HCT116 (cell line): ENCODE measurements around the gene FLCN. TPM values are rescaled to one million over a fixed set of nuclear protein-coding genes. Genes with fewer than 3 reads are reported as not detected.

Experiments
- ATAC-seq: fragments of 200-7000 bp; cut with Tn5 transposase; 2 replicates; pipeline ENCODE4 v1.9.1; 2020; ENCODE audit warnings: mild to moderate bottlenecking, moderate library complexity
- BruUV-seq: library from RNA; stranded (reverse); fragments of 400-500 nt; replicated peaks from 2 replicates; lab custom pipeline; 2021; lab: Mats Ljungman, UMichigan
- CTCF ChIA-PET: fragments of 300-600 bp; sonication (Branson Sonifier 250); formaldehyde crosslinking; loops from one replicate; lab custom pipeline; 2021; ENCODE audit warnings: antibody characterized with exemption; lab: Charles Lee
- POLR2A ChIA-PET: fragments of 300-600, 350-600 bp; sonication (Branson Sonifier 250); formaldehyde crosslinking; loops from one replicate; lab custom pipeline; 2021; ENCODE audit warnings: antibody characterized with exemption; lab: Charles Lee
- RAD21 ChIA-PET, 2 experiments: fragments of 300-600 bp; sonication (Branson Sonifier 250); formaldehyde crosslinking; loops; one replicate each; lab custom pipeline; 2023; ENCODE audit warnings: low total read pairs in 2 of 2; ENCODE audit not compliant: uncharacterized antibody in 2 of 2, unreplicated experiment in 2 of 2, low non-redundant PET in 1 of 2; lab: Charles Lee
- DNase-seq: peaks from one replicate; pipeline ENCODE4 v3.0.0-alpha.2; 2010; ENCODE audit warnings: low read depth, low spot score
- H2AFZ ChIP-seq: fragments of 200-600 bp; shearing (Covaris generic), sonication (generic); 2 replicates; pipeline ENCODE4 v1.6.1; 2017; ENCODE audit warnings: low read depth, mixed run types, mixed read lengths, antibody characterized with exemption, low read length; ENCODE audit not compliant: poor library complexity, severe bottlenecking
- H3K27ac ChIP-seq: 2 replicates; pipeline ENCODE4 v1.5.1; 2012; ENCODE audit warnings: low read depth, low read length
- H3K27me3 ChIP-seq: fragments of 200-600 bp; sonication (generic); 2 replicates; pipeline ENCODE4 v1.6.1; 2016; ENCODE audit warnings: mixed run types, low read length, mixed read lengths; ENCODE audit not compliant: insufficient read depth
- H3K36me3 ChIP-seq, 2 experiments: fragments of 200-500 bp in 1 of 2; fragments of 200-600 bp in 1 of 2; sonication (Bioruptor generic) in 1 of 2; sonication (generic) in 1 of 2; 2 replicates each; pipeline versions ENCODE4 v1.5.1 to v1.6.1; 2014 to 2016; ENCODE audit warnings: low read length in 2 of 2, inconsistent platforms in 1 of 2, mixed read lengths in 1 of 2, mixed run types in 1 of 2; ENCODE audit not compliant: insufficient read depth in 2 of 2, control insufficient read depth in 1 of 2
- H3K4me1 ChIP-seq, 2 experiments: fragments of 200-600 bp in 1 of 2; sonication (generic) in 1 of 2; 2 replicates each; pipeline versions ENCODE4 v1.5.1 to v1.6.1; 2012 to 2017; ENCODE audit warnings: low read length in 2 of 2, inconsistent platforms in 1 of 2, mild to moderate bottlenecking in 1 of 2, mixed read lengths in 1 of 2, mixed run types in 1 of 2, moderate library complexity in 1 of 2; ENCODE audit not compliant: insufficient read depth in 2 of 2, control insufficient read depth in 1 of 2
- H3K4me2 ChIP-seq: fragments of 200-600 bp; sonication (generic); 2 replicates; pipeline ENCODE4 v1.6.1; 2017; ENCODE audit warnings: mixed run types, low read length, mixed read lengths
- H3K4me3 ChIP-seq, 2 experiments: fragments of 200-600 bp in 1 of 2; sonication (generic) in 1 of 2; replicated peaks in 1 of 2; 2 replicates each; pipeline ENCODE4 v1.5.1; 2011 to 2016; ENCODE audit warnings: low read length in 2 of 2, control low read depth in 1 of 2, low read depth in 1 of 2, mild to moderate bottlenecking in 1 of 2, mixed read lengths in 1 of 2, mixed run types in 1 of 2
- H3K79me2 ChIP-seq: fragments of 200-600 bp; sonication (generic); 2 replicates; pipeline ENCODE4 v1.6.1; 2017; ENCODE audit warnings: mild to moderate bottlenecking, mixed run types, low read length, moderate library complexity, mixed read lengths; ENCODE audit not compliant: insufficient read depth
- H3K9ac ChIP-seq: fragments of 200-600 bp; sonication (generic); 2 replicates; pipeline ENCODE4 v1.6.1; 2016; ENCODE audit warnings: low read length, mixed read lengths
- H3K9me2 ChIP-seq: fragments of 200-600 bp; sonication (generic), shearing (Covaris generic); 2 replicates; pipeline ENCODE4 v1.6.1; 2017; ENCODE audit warnings: mixed run types, mild to moderate bottlenecking, moderate library complexity; ENCODE audit not compliant: insufficient read depth
- H3K9me3 ChIP-seq, 2 experiments: fragments of 200-500 bp in 1 of 2; fragments of 200-600 bp in 1 of 2; sonication (Bioruptor generic) in 1 of 2; sonication (generic) in 1 of 2; 2 replicates each; pipeline ENCODE4 v1.6.1; 2014 to 2017; ENCODE audit warnings: low read length in 2 of 2, mixed read lengths in 2 of 2, inconsistent platforms in 1 of 2, low read depth in 1 of 2, mild to moderate bottlenecking in 1 of 2, mixed run types in 1 of 2, moderate library complexity in 1 of 2; ENCODE audit not compliant: control insufficient read depth in 1 of 2, insufficient read depth in 1 of 2
- H4K20me1 ChIP-seq: fragments of 200-600 bp; sonication (generic), shearing (Covaris generic); 2 replicates; pipeline ENCODE4 v1.6.1; 2017; ENCODE audit warnings: mixed run types, mild to moderate bottlenecking, moderate library complexity; ENCODE audit not compliant: insufficient read depth
- CBX3 ChIP-seq: IDR thresholded peaks from 2 replicates; pipeline ENCODE4 v1.6.1; 2012; ENCODE audit warnings: low read depth
- CEBPB ChIP-seq: IDR thresholded peaks from 2 replicates; pipeline ENCODE4 v1.6.1; 2012; ENCODE audit warnings: low read depth
- EGR1 ChIP-seq: IDR thresholded peaks from 2 replicates; pipeline ENCODE4 v1.6.1; 2012; ENCODE audit warnings: low read depth
- EZH2 ChIP-seq: fragments of 200-600 bp; sonication (generic); IDR thresholded peaks from 2 replicates; pipeline ENCODE4 v1.6.1; 2017; ENCODE audit warnings: antibody characterized with exemption, mixed run types
- EZH2phosphoT487 ChIP-seq: fragments of 200-600 bp; IDR thresholded peaks from 2 replicates; pipeline ENCODE4 v1.6.1; 2018; ENCODE audit warnings: antibody characterized with exemption, borderline replicate concordance
- FOSL1 ChIP-seq: IDR thresholded peaks from 2 replicates; pipeline ENCODE4 v1.6.1; 2012; ENCODE audit warnings: low read depth
- JUND ChIP-seq: IDR thresholded peaks from 2 replicates; pipeline ENCODE4 v1.6.1; 2012
- POLR2A ChIP-seq: IDR thresholded peaks from 2 replicates; pipeline ENCODE4 v1.7.0; 2011; ENCODE audit warnings: borderline replicate concordance; ENCODE audit not compliant: insufficient read depth, insufficient read length; ENCODE audit errors: extremely low read depth
- SIN3A ChIP-seq: IDR thresholded peaks from 2 replicates; pipeline ENCODE4 v1.6.1; 2012; ENCODE audit warnings: low read depth
- SRF ChIP-seq: IDR thresholded peaks from 2 replicates; pipeline ENCODE4 v1.6.1; 2012; ENCODE audit warnings: low read depth
- TCF7L2 ChIP-seq: IDR thresholded peaks from 2 replicates; pipeline ENCODE4 v1.7.0; 2011; ENCODE audit warnings: borderline replicate concordance, inconsistent platforms; ENCODE audit not compliant: insufficient read depth, insufficient read length; ENCODE audit errors: extremely low read depth
- YY1 ChIP-seq: IDR thresholded peaks from 2 replicates; pipeline ENCODE4 v1.6.1; 2011; ENCODE audit warnings: low read length, low read depth, moderate library complexity, mild to moderate bottlenecking; ENCODE audit not compliant: insufficient replicate concordance; ENCODE audit errors: extremely low read depth
- intact Hi-C: fragments of 100-400 bp; cut with micrococcal nuclease; formaldehyde crosslinking; loops from 2 replicates; pipeline ENCODE4 v1.10.0; 2022
- total RNA-seq: library from RNA; stranded (reverse); gene quantifications from one replicate; pipeline ENCODE4 v1.2.1, GENCODE V29; 2021; ENCODE audit not compliant: unreplicated experiment
- TF ChIP-seq, protein P1 (sequence below): IDR thresholded peaks from 2 replicates; pipeline ENCODE4 v1.6.1; 2012
- TF ChIP-seq, protein P2 (sequence below): IDR thresholded peaks from 2 replicates; pipeline ENCODE4 v1.6.1; 2011; ENCODE audit warnings: mild to moderate bottlenecking, low read length, moderate library complexity; ENCODE audit not compliant: insufficient replicate concordance; ENCODE audit errors: extremely low read depth
- TF ChIP-seq, protein P3 (sequence below): IDR thresholded peaks from 2 replicates; pipeline ENCODE4 v1.6.1; 2012

The FLCN gene
- total RNA-seq, 1 experiment from 2014 or later, result 23.7 TPM

DNA sequence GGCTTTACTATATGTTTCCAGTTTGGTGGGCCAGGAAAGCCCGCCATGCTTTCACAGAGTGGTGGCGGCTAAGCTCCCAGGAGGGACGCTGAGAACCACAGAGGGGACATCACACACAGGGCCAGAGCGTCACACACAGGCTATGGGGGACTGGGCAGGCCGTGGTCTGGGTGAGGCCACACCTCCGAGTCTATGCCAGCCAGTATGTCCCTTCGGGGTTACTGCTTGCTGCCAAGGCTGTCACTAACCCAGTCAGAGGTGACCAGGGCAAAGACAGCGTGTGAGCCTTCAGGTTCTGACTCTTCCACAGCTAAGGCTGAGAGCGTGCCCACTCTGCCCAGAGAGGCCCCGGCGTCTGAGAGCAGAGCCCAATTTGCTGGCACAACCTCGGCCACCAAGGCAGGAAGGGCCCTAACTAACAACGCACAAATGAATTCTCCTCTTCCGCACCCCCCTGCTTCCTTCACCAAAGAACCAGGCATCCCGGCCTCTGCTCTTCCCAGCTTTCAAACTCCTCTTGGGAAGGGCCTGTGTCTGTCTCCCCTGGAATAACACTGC, 33.7 kb downstream of the FLCN start:
- Histone ChIP-seq H3K4me3 (no peak overlapping the region), H3K9ac (no peak overlapping the region), H3K27me3 (no peaks in the 10 kb centered on the region), H3K4me1 (peaks cover 7 to 31% of the 10 kb centered on the region in 2 experiments), H3K9me2 (no peaks in the 10 kb centered on the region), H3K36me3 (peaks cover 6 to 28% of the 10 kb centered on the region in 2 experiments), H2AFZ (no peak overlapping the region), H3K79me2 (peaks cover 30% of the 10 kb centered on the region), H3K9me3 (no peaks in the 10 kb centered on the region), H3K4me2 (no peak overlapping the region), H3K27ac (no peak overlapping the region)
- DNase-seq, result no peak
- BruUV-seq, result no TSS peak
- CTCF ChIA-PET, result no interaction called here
- RAD21 ChIA-PET, result no interaction called here
- no peak for ATAC-seq
- POLR2A ChIA-PET, result no interaction called here
- TF ChIP-seq EZH2phosphoT487, result no peak
- TF ChIP-seq, protein P1, sequence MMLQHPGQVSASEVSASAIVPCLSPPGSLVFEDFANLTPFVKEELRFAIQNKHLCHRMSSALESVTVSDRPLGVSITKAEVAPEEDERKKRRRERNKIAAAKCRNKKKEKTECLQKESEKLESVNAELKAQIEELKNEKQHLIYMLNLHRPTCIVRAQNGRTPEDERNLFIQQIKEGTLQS, result no peak
- no peak for TF ChIP-seq POLR2A
- no peak for TF ChIP-seq YY1
- no peak for TF ChIP-seq EGR1
- TF ChIP-seq, protein P2, sequence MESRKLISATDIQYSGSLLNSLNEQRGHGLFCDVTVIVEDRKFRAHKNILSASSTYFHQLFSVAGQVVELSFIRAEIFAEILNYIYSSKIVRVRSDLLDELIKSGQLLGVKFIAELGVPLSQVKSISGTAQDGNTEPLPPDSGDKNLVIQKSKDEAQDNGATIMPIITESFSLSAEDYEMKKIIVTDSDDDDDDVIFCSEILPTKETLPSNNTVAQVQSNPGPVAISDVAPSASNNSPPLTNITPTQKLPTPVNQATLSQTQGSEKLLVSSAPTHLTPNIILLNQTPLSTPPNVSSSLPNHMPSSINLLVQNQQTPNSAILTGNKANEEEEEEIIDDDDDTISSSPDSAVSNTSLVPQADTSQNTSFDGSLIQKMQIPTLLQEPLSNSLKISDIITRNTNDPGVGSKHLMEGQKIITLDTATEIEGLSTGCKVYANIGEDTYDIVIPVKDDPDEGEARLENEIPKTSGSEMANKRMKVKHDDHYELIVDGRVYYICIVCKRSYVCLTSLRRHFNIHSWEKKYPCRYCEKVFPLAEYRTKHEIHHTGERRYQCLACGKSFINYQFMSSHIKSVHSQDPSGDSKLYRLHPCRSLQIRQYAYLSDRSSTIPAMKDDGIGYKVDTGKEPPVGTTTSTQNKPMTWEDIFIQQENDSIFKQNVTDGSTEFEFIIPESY, result no peak
- TF ChIP-seq SIN3A, result no peak
- TF ChIP-seq CBX3, result no peak
- no peak for TF ChIP-seq JUND
- TF ChIP-seq CEBPB, result no peak
- TF ChIP-seq SRF, result no peak
- TF ChIP-seq, protein P3, sequence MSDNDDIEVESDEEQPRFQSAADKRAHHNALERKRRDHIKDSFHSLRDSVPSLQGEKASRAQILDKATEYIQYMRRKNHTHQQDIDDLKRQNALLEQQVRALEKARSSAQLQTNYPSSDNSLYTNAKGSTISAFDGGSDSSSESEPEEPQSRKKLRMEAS, result no peak
- no peak for TF ChIP-seq TCF7L2
- TF ChIP-seq EZH2, result no peak
- no peak for TF ChIP-seq FOSL1
- TF ChIP-seq, all 23 proteins: peak for 0
- no peaks in the 10 kb centered on the region for H4K20me1 ChIP-seq
- intact Hi-C loops, result no loop called here
